ENCODE data around the gene CAPN1.

CAPN1 gene

DNA sequence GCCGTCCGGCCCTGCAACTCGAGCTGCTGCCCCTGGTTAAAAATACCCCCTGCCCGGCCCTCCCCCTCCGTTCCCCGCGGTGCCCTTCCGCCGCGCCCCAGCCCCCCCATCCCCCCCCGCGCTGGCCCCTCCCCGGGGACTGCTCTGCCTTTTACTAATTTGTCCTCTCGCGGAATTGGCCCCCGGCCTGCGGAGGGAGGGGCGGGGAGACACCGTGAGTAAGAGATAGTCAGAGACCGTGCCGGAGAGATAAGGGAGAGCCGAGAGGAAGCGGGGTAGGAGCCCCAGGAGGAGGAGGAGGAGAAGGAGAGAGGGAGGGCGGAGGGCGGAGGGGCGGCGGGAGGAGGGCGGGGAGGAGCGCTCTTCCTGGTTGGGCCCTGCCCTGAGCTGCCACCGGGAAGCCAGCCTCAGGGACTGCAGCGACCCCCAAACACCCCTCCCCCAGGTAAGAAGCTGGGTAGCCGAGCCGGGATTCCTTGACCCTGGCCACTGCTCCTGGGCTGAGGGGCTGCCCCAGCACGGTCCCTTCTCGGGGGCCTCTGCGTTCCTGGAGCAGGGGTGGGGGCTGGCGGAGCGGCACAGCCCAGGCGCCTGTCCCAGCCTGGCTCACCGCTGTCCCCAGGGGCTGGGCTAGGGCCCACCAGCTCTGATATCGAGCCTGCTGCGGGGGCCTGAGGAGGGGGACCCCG, at the start of gene CAPN1:
TSS of gene CAPN1 (plus strand) at position 360 of the 689 bp plus-strand sequence. CDS start 774 bp downstream, outside the sequence.
- peak within 1 kb of the TSS; percentile 76 for H3K4me3 ChIP-seq (ENCODE audit: low read depth, low read length)
- peak; percentile 88 for DNase-seq (ENCODE audit: low read depth)
- TF ChIP-seq, protein P1, sequence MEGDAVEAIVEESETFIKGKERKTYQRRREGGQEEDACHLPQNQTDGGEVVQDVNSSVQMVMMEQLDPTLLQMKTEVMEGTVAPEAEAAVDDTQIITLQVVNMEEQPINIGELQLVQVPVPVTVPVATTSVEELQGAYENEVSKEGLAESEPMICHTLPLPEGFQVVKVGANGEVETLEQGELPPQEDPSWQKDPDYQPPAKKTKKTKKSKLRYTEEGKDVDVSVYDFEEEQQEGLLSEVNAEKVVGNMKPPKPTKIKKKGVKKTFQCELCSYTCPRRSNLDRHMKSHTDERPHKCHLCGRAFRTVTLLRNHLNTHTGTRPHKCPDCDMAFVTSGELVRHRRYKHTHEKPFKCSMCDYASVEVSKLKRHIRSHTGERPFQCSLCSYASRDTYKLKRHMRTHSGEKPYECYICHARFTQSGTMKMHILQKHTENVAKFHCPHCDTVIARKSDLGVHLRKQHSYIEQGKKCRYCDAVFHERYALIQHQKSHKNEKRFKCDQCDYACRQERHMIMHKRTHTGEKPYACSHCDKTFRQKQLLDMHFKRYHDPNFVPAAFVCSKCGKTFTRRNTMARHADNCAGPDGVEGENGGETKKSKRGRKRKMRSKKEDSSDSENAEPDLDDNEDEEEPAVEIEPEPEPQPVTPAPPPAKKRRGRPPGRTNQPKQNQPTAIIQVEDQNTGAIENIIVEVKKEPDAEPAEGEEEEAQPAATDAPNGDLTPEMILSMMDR (IDR thresholded peaks at IDR 0.05; ENCODE audit: insufficient read depth, low read depth, low read length, missing control alignments), result no peak

DNA sequence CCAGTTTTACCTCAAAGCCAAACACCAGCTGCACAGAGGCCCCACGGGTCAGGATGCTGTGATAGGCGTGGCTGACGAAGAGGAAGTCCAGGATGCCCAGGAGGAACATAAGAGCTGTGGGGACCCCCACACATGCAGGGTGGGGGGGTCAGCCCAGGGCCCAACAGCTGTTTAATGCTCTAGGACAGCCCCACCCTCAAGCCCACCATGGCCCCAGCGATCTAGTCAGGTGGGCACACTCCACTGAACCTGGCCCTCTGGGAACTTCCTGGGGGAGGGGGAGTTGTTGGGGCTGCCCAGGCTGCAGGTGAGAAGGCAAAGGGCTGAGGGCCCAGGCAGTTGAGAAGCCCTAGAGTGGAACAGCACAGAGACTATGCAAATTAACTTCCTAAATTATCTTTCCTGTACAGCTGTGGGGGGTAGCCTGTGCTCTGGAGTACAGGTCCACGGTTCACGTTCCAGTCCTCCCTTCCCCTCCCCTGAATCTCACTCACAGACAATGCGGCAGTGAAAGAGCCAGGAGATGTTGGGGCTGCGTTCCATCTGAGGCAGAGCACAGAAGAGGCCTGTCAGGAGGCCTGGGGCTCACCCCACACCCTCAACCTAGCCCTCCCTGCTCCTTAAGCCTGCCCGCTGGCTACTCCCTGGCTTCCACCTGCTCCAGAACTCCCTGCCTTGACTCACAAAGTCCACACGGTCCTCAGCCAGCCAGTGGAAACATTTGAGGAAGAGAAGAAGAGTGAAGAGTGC, 49.3 kb upstream of the CAPN1 start:
- TF ChIP-seq, protein P1 (IDR thresholded peaks at IDR 0.05; ENCODE audit: insufficient read depth, low read depth, low read length, missing control alignments), result no peak
- H3K4me3 ChIP-seq (ENCODE audit: low read depth, low read length), result peak overlapping the region; percentile 78
- peak; percentile 82 for DNase-seq (ENCODE audit: low read depth)

DNA sequence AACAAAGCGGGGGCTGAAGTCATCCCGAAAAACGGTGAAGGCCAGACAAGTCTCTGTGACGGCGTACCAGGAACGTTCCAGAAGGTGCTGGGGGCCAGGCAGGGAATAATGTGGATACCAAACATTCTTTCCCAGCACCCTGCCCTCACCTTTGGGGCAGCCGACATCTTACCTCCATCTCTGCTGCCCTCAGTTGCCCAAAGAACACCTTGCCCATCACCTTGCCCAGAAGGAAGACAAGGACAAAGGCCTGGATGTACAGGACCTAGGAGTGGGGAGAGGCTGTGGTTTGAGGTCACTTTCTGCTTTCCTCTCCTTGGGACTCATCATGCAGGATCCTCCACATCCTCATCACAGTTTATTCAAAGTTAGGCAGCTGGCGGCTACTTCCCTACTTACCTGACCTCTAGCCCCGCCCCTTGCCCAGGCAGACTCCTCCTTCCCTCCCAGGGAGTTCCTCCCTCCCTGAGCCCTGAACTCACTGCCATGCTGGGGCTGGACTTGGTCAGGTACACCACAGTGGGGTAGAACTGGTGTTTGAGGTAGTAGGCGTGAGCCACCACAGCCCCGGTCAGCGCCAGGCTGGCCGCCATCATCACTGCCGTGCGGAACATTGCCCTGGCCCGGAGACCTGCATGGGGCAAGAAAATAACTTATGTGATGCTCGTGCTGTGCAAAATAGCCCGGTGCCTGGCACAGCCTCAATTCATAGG, 48.6 kb upstream of the CAPN1 start:
- TF ChIP-seq, protein P1 (IDR thresholded peaks at IDR 0.05; ENCODE audit: insufficient read depth, low read depth, low read length, missing control alignments), result no peak
- peak; percentile 85 for DNase-seq (ENCODE audit: low read depth)
- H3K4me3 ChIP-seq (ENCODE audit: low read depth, low read length), result peak overlapping the region; percentile 78

DNA sequence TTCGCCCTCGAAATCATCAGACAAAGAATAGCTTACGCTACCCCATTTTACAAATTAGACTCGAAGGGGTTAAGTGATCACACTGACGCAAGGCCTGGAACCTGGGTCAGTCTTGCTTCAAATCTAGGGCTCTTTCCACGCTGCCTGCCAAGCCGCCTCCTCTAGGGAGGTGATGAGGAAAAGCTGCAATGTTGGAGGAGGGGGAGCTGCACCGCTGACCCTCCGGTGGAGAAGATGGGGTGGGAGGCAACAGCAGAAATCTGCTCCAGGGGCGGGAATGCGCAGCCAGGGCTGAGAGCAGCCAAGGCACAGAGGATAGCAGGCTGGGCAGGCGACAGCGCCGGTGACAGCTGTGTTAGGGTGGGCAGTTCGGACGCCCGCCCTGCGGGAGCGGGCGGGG, 48.0 kb upstream of the CAPN1 start:
- TF ChIP-seq, protein P1 (IDR thresholded peaks at IDR 0.05; ENCODE audit: insufficient read depth, low read depth, low read length, missing control alignments), result no peak
- no peak for DNase-seq (ENCODE audit: low read depth)
- peak overlapping the region; percentile 78 for H3K4me3 ChIP-seq (ENCODE audit: low read depth, low read length)

DNA sequence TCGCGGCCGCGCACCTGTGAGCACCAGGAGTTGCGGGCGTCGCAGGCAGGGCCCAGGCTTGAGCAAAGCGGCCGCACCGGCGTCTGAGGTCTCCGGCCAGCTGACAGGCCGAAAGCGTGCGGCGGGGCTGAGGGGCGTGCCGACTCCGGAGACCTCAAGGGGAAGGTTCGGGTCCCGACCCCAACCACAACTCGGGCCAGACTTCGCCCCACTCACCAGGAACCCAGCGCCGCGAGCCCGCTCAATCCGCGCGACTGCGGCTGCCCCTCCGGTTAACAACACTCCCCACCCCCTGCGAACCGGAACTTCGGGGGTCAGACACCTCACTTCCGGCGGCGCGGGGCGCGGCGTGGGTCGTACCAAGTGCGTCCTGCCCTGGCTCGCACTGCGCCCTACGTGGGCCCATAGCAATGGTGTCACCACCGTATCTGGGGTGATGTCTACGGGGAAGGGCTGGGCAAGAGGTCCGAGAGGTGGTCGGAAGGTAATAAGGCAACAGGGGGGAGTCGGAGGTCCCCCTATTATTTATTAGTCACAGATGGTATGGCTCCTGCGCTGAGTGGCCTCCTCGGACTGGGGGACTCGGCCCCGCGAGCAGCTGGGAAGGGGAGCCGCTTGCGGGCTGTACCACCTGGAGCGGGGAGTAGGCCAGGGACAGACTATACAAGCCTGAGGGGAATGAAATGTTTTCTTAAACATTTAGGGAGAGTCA, 47.3 kb upstream of the CAPN1 start, which contains the start of gene SYVN1:
TSS of gene SYVN1 (minus strand) at position 280 of the 712 bp plus-strand sequence. CDS start 918 bp downstream, outside the sequence.
- H3K4me3 ChIP-seq (ENCODE audit: low read depth, low read length), result peak within 1 kb of the TSS; percentile 78
- TF ChIP-seq, protein P1 (IDR thresholded peaks at IDR 0.05; ENCODE audit: insufficient read depth, low read depth, low read length, missing control alignments), result no peak
- DNase-seq (ENCODE audit: low read depth), result peak; percentile 94

DNA sequence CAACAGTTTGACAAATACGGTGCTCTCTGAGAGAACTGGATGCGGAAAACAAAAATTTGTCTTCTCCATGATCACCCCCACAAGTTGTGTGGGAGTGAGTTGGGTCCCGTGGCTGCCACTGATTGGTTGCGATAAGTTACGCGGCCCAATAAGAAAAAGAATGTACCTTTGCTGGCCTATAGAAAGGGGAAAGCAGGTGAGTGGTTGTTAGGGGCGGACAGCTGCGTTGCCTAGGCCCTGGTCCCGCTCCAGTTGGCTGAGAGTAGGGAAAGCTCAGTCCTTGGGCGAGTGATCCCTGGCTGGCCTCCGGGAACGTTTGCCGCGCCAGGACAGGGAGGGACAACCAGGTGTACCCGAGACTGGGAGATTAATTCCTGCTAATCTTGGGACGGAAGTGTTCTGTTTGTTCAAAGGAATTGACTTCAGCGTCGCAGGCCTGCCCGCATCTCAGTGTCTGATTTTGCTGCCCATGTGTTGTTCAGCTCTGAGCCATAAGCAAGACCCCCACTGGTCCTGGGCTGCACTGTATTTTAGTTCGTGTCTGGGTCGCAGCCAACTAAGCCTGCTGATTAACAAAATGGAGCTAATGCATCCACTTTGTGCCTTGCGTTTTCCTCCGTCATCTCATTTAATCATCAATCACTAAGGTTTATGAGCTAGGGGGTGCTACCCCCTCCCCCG, 46.6 kb upstream of the CAPN1 start:
- TF ChIP-seq, protein P1 (IDR thresholded peaks at IDR 0.05; ENCODE audit: insufficient read depth, low read depth, low read length, missing control alignments), result no peak
- DNase-seq (ENCODE audit: low read depth), result peak; percentile 97
- peak overlapping the region; percentile 78 for H3K4me3 ChIP-seq (ENCODE audit: low read depth, low read length)
